Epithelial cell of prostate (primary cell): ENCODE measurements around the gene N4BP3.
A peak's percentile ranks its signal among the peaks of the same experiment; 100 is the strongest.

Source experiments
- DNase-seq: peaks from one replicate; pipeline ENCODE4 v3.0.0-alpha.2; 2011; ENCODE audit warnings: low read depth, low spot score
- H3K27ac ChIP-seq: fragments of 450-650 bp; 2 replicates; pipeline ENCODE4 v1.5.1; 2017; ENCODE audit warnings: mild to moderate bottlenecking

Gene N4BP3

GRCh38 chr5:178094345-178094744 is 19.0 kb upstream of the N4BP3 start:
- no peak for DNase-seq
- H3K27ac ChIP-seq: no peak overlapping the region

DNA sequence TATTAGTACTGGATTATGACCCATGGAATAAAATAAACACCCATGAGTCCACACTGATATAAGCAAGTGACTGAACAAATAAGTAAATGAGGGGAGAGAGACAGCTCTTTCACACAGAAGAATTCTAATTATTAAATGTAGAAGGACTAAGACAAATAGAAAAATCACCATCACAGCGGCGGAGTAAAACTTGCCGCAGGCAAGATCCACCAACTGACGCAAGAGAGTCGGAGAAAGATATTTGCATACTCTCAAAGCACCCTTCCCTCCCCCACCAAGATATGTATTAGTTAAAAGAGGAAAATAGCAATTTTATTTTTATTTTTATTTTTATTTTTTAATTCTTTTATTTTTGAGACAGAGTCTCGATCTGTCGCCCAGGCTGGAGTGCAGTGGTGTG is 14.6 kb upstream of the N4BP3 start:
- no peak overlapping the region for H3K27ac ChIP-seq
- no peak for DNase-seq

- DNase-seq: no peak
- H3K27ac ChIP-seq: no peak overlapping the region
Measured at GRCh38 chr5:178103612-178104011, 9.7 kb upstream of the N4BP3 start.

DNA sequence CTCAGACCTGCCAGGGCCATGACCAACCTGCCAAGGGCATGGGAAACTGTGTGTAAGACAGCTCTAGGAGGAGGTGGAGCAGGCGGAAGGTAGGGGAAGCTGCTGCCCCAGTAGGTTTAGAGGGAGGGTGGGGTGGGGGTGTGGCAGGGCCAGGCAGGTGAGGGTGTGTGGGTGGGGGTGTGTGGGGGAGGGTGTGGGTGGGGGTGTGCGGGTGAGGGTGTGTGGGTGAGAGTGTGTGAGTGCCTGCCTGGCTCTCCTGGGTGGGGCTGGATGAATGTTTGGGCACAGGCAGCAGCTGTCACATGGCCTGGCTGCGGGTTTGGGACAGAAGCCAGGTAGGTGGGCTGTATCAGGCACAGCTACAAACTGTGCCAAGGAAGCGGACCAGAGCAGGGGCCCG is 8.8 kb upstream of the N4BP3 start:
- DNase-seq: no peak
- H3K27ac ChIP-seq: no peak overlapping the region

- peak overlapping the region; percentile 32 for H3K27ac ChIP-seq
- no peak for DNase-seq
Measured at GRCh38 chr5:178106086-178106485, 7.2 kb upstream of the N4BP3 start.

DNA sequence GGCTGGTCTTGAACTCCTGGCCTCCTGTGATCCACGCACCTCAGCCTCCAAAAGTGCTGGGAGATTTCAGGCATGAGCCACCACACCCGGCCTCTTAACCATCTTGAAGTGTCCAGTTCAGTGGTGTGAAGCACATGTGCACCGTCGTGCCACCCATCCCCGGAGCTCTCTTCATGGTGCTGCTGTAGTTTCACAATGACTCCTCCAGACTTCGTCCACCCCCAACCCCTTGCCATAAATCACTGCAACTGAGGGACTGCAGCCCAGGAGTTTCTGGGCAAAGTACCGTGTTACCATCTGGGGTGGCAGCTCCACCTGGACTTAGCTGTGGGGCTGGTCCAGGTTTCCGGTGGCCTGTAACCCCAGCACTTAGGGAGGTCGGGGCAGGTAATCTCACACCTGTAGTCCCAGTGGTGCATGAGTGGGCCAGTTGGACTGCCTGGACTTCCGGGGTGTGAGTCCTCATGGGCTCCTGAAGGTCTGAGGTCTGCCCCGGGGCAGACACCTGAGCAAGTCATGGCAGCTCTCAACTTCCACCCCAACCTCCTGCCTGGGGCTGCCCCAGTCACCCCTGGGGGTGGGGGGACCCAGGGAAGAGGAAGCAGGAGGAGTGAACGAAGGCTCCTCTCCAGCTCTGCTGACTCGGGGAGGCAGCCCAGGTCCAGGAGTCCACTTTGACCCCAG is 6.6 kb upstream of the N4BP3 start:
- DNase-seq: no peak
- peak overlapping the region; percentile 32 for H3K27ac ChIP-seq

DNA sequence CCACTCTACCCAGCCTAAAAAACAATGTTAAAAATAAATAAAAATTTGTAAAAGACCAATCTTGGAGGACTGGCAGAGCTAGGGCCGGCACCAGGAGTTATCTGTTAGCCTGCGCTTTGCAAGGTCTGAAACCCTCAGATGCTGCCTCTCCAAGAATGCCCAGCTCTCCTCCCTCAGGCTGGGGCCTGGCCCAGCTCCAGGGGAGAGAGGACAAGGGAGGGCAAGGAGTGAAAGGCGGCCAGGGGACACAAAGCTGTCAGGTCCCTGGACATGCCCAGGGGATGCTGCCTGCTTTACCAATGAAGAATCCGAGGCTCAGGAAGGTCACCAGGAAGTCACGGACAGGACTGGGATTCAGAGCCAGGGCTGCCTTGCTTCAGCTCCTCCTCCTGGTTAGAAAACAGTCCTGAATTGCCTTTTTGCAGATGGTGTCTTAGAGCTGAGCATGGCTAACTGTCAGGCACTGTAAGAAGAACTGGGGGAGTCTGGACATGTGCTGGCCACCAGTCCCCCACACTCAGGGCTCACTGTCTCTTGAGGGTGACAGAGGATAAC is 5.5 kb upstream of the N4BP3 start:
- no peak overlapping the region for H3K27ac ChIP-seq
- DNase-seq: no peak

DNA sequence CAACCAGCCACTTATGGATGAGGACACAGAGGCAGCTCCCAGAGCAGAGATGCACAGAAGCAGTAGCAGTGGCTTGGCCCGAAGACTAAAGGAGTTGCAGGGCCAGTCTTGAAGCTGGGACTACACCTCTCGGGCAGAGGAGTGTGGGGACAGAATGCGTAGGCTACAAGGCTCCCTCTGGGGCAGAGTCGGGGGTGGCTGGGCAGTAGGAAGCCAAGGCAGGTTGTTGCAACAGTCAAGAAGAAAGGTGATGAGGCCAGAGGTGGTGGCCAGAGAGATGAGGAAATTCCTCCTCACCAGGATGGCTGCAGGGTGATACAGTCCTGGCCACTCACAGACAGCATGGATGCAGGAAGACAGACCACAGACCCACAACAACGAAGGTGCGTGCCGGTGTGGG is 4.9 kb upstream of the N4BP3 start:
- H3K27ac ChIP-seq: peak overlapping the region; percentile 19
- no peak for DNase-seq

DNA sequence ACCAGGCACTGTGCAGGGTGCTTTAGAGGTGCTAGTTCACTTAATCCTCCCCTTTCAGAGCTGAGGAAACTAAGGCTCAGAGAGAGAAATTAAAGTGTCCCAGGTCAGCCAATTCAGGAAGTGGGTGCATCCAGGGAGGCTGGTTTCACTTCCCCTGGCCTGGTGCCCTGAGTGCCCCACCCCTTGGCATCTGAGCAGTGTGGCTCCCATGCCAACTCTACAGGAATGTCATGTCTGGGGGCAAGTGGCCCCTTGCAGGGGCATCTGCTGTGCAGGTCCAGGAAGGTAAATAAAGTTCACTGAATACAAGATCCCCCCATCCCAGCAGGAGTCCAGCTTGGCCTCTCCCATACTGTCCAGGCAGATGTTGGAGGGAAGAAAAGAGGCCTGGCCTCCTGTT is 4.4 kb upstream of the N4BP3 start:
- no peak for DNase-seq
- H3K27ac ChIP-seq: peak overlapping the region; percentile 19

DNA sequence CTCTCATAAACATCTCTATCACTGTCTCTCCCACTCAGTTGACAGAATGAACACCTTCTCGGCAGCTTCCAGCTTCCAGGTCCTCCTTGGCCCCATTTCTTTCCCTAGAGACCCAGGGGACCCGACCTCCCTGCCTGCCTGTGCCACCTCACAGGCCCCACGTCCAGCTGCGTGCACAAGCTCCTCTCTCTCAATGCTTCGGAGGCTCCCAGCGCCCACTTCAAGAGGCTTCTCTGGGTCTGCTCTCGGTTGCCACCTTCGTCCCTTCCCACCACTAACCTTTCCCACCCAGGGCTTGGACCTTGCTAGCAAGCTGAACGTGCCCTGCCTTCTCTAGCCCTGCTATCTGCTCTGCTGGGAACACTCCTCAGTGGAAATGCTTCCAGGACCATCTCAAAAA is 2.8 kb upstream of the N4BP3 start:
- H3K27ac ChIP-seq: no peak overlapping the region
- no peak for DNase-seq

DNA sequence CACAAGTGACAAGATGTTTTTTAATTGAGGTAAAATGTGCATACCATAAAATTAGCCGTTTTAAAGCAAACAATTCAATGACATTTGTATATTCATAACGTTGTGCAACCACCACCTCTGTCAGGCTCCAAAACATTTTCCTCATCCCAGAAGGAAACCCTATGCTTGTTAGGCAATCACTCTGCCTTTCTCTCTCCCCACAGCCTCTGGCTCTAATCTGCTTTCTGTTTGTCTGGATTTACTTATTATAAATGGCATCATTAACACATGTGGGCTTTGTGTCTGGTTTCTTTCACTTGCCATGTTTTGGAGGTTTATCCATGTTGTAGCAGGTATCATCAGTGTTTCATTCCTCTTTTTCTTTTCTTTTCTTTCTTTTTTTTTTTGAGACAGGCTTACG is 1.4 kb upstream of the N4BP3 start:
- peak overlapping the region; percentile 6 for H3K27ac ChIP-seq
- DNase-seq: no peak

DNA sequence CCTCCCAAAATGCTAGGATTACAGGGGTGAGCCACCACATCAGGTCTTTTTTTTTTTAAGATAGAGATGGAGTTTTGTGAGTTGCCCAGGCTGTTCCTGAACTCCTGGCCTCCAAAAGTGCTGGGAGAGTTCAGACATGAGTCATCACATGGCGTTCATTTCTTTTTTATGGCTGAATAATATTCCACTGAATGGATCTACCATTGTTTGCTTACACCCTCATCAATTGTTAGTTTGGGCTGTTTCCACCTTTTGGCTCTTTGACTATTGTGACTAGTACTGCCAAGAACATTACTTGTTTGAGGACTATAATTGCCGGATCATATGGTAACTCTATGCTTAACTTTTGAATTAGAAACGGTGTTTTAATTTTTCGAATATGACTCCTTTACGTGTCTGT is 787 bp upstream of the N4BP3 start:
- H3K27ac ChIP-seq: no peak overlapping the region
- DNase-seq: no peak

GRCh38 chr5:178113841-178114324 is 551 bp downstream of the N4BP3 start:
- DNase-seq: no peak

DNA sequence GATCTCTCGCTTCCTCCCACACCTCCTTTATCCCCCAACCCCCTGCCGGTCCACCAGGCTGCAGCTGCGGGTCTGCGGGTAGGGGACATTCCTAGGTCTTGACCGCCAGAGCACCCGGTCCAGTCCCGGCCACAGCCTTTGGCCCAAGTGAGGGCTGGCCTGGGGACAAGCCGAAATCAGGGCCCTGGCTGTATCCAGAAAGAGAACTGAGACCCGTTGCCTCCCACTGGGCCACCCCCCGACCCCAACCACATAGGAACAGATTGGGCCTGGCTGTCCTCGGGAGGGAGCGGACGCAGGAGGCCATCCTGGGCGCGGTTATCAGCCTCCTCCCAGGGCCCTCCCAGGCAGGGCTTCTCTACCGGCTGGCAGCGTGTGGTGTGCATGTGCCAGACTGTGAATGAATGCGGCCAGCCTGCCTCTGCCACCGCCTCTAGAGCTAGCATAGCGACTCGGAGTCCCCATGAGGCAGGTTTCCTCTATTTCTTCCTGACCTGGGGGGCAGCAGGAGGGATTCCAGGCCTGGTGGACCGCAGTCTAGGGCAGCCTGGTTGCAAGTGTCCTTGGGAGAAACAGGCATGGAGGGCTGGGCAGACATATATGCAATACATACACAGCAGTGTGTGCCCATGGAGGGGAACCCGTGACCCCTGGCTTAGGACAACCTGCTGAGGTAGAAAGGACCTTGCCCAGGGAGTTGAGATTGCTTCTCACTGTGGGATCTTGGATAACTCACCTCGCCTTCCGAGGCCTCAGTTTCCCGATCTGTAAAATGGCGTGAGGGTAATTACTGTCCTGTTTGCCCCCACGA is 1.2 kb downstream of the N4BP3 start:
- peak overlapping the region; percentile 49 for H3K27ac ChIP-seq

More at GRCh38 chr5:178113841-178114324, 551 bp downstream of the N4BP3 start:
- peak overlapping the region; percentile 49 for H3K27ac ChIP-seq

DNA sequence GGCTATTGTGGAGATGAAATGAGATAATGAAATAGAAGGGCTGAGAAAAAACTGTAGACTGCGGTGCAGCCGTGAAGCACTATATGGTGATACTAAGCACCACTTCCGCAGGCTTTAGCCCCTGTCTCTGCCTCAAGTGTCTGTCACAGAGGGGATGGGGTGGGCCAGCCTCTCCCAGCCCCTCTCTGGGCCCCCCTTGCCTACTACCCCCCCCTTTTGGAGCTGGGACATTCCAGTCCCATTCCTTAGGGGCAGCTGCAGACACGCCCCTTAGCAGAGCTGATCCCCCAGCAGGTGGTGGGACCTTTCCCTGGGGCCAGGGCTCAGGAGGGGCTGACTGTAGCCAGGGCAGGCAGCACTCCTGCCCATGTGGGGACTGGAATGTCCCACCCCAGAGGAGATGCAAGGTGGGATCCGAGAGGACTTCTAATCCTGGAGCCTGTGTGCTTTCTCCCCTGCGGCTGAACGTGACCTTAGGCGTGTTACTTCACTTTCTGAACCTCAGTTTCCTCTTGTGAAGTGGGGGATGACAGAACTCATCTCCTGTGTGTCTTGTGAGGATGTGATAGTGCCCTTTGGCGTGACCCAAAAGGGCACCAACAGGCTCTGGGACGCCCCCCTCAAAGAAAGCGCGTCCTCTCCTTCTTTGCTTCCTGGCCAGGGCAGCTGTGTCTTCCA is 1.9 kb downstream of the N4BP3 start:
- no peak overlapping the region for H3K27ac ChIP-seq
- no peak for DNase-seq

More for the DNA sequence above, 1.2 kb downstream of the N4BP3 start:
- no peak for DNase-seq

GRCh38 chr5:178115814-178116142 is 2.4 kb downstream of the N4BP3 start:
- H3K27ac ChIP-seq: no peak overlapping the region
- no peak for DNase-seq

DNA sequence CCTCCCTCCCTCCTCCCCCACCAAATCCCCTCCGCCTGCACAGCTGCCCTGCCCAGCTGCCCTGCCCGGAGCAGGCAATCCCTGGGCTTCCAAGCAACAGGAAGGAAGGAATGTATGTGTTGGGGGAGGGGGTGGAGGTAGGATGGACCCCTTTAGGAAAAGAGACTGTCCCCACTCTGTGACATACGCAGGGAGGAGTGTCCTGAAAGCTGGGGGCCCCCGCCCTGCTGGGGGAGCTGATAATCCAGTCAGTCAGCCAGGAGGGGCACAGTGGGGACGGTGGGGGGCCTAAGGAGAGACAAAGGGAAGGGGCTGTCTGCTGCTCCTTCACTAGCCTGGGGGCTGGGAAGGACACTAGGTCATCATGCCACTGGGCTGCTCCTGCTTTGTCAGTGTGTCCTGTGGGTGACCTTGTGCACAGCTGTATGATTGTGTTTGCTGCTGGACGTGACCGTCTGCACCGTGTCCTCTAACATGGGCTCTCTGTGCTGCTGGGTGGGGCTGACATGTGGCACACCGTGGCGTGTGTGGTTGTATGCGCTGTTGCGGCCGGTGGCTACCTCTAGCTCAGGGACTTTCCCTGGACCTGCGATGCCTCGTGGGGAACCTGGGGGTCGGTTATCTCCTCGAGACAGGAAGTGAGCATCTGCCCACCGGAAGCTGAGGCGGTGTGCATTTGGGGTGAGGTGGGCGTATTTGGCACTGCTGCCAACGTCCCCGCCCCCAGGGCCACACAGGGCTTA is 3.0 kb downstream of the N4BP3 start:
- H3K27ac ChIP-seq: no peak overlapping the region
- no peak for DNase-seq

- DNase-seq: no peak
Measured at GRCh38 chr5:178117923-178118701, 4.8 kb downstream of the N4BP3 start.

GRCh38 chr5:178119915-178120606 is 6.7 kb downstream of the N4BP3 start:
- no peak for DNase-seq
- H3K27ac ChIP-seq: no peak overlapping the region

More at GRCh38 chr5:178117923-178118701, 4.8 kb downstream of the N4BP3 start:
- no peak overlapping the region for H3K27ac ChIP-seq
